Tibial nerve (tissue), 4 donors: ENCODE measurements around the gene WASHC4.

Experiments used
- EP300 ChIP-seq, 2 donors: sonication (generic); formaldehyde crosslinking; IDR thresholded peaks; one replicate each; pipeline ENCODE4 v1.6.1; 2017; ENCODE audit warnings: antibody characterized with exemption in 2 of 2, mild to moderate bottlenecking in 1 of 2
- POLR2A ChIP-seq, 2 donors: fragments of 450-650 bp; IDR thresholded peaks; one replicate each; pipeline ENCODE4 v1.6.1; 2017; ENCODE audit warnings: antibody characterized with exemption in 2 of 2, mild to moderate bottlenecking in 2 of 2, moderate library complexity in 2 of 2
- TF ChIP-seq, protein P1 (sequence below), 5 experiments: fragments of 200-600 bp in 3 of 5; fragments of 450-650 bp in 2 of 5; sonication (generic) in 3 of 5; IDR thresholded peaks; one replicate each; pipeline ENCODE4 v1.5.1; 2016 to 2019; ENCODE audit warnings: antibody characterized with exemption in 5 of 5, mild to moderate bottlenecking in 3 of 5, moderate library complexity in 2 of 5

DNA sequence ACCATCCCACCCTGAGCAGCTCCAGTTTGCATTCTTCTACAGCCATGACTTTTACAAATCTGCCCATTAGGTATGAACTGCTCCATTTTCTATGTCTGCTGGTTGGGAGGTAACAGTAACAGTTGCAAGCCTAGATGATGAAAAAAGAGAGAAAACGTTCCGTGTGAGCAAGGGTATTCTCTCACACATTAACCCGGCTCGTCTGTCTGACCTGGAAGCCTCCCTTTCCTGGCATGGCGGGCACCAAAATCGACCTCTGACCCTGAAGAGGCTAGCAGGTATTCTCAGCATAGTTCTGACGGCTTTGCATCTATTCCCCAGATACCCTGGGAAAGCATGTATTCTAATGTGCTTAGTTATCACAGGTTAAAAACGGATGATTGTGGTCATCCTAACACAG lies 96.6 kb downstream of the WASHC4 start:
- TF ChIP-seq, protein P1, sequence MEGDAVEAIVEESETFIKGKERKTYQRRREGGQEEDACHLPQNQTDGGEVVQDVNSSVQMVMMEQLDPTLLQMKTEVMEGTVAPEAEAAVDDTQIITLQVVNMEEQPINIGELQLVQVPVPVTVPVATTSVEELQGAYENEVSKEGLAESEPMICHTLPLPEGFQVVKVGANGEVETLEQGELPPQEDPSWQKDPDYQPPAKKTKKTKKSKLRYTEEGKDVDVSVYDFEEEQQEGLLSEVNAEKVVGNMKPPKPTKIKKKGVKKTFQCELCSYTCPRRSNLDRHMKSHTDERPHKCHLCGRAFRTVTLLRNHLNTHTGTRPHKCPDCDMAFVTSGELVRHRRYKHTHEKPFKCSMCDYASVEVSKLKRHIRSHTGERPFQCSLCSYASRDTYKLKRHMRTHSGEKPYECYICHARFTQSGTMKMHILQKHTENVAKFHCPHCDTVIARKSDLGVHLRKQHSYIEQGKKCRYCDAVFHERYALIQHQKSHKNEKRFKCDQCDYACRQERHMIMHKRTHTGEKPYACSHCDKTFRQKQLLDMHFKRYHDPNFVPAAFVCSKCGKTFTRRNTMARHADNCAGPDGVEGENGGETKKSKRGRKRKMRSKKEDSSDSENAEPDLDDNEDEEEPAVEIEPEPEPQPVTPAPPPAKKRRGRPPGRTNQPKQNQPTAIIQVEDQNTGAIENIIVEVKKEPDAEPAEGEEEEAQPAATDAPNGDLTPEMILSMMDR (IDR thresholded peaks at IDR 0.05) = no peak
- TF ChIP-seq POLR2A (IDR thresholded peaks at IDR 0.05) = no peak
- no peak for TF ChIP-seq EP300 (IDR thresholded peaks at IDR 0.05)
